ENCODE data around the gene BRD2. TPM values are rescaled to one million over a fixed set of nuclear protein-coding genes. Genes with fewer than 3 reads are reported as not detected.
A peak's percentile ranks its signal among the peaks of the same experiment; 100 is the strongest.

BRD2 gene
- total RNA-seq, 1 experiment from 2014 or later, result 252 TPM

DNA sequence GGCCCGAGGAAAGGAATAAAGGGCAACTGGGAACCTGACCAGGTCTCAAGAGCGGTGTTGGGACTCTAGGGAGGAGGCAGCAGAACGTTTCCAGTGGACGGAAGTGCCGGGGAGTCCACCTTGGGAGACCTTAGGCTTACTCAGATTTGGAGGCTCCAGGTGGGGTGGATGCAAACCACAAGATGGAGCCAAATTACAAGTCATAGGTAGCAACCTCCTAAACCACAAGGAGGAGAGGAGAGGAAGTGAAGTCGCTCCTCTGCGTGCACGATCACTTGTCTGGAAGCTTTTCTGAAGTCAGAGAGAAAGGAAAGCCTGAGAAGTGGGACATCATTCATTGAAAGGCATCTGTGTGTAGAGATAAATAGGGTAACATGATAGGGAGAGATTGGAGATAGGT is 31.7 kb downstream of the BRD2 start:
- no peak overlapping the region for H3K4me3 Mint-ChIP-seq
- H3K4me1 Mint-ChIP-seq, result peaks cover 4% of the 10 kb centered on the region in 2 experiments

More for the DNA sequence above, 31.7 kb downstream of the BRD2 start:
- no peaks in the 10 kb centered on the region for H3K4me1 ChIP-seq (ENCODE audit: insufficient read depth, low read length)
- no peak overlapping the region for H3K4me2 ChIP-seq (ENCODE audit: insufficient read depth, insufficient read length, low read length)
- no peaks in the 10 kb centered on the region for H3K79me1 ChIP-seq (ENCODE audit: insufficient read depth, low read depth, low read length, poor library complexity, severe bottlenecking)
- no peak overlapping the region for H3K27ac Mint-ChIP-seq
- no peaks in the 10 kb centered on the region for H4K20me1 ChIP-seq (ENCODE audit: control insufficient read depth, insufficient read depth, insufficient read length)
- no peak overlapping the region for H4K91ac ChIP-seq (ENCODE audit: insufficient read length, low read depth, low read length)
- H3K27ac ChIP-seq (ENCODE audit: insufficient read length, low read depth, low read length), result no peak overlapping the region
- H3K27me3 Mint-ChIP-seq (ENCODE audit: low read depth), result peaks cover 20% of the 10 kb centered on the region
- no peak overlapping the region for H3K56ac ChIP-seq (ENCODE audit: insufficient read length, low read depth, low read length)
- no peak overlapping the region for H3T11ph ChIP-seq (ENCODE audit: low read length)
- H3K23me2 ChIP-seq (ENCODE audit: insufficient read length, low read depth, low read length, poor library complexity, severe bottlenecking), result no peaks in the 10 kb centered on the region
- H3K79me2 ChIP-seq (ENCODE audit: insufficient read depth, low read length), result no peaks in the 10 kb centered on the region
- no peak overlapping the region for H4K8ac ChIP-seq (replicated peaks; ENCODE audit: insufficient read length, low read depth, low read length)
- no peak overlapping the region for H2BK12ac ChIP-seq (ENCODE audit: insufficient read length, low read depth, low read length)
- no peak overlapping the region for H3K9ac ChIP-seq (ENCODE audit: extremely low read depth, insufficient read length, low read length)
- peak; percentile 81 for DNase-seq
- no peak overlapping the region for H2BK20ac ChIP-seq (ENCODE audit: low read depth, low read length, poor library complexity, severe bottlenecking)
- no peaks in the 10 kb centered on the region for H3K27me3 ChIP-seq (ENCODE audit: insufficient read depth, low read length)
- H3K14ac ChIP-seq (ENCODE audit: insufficient read depth, low read length), result no peak overlapping the region
- no peak overlapping the region for H2AFZ ChIP-seq (ENCODE audit: low read length)
- no peaks in the 10 kb centered on the region for H3K9me3 ChIP-seq (ENCODE audit: control insufficient read depth, low read depth, low read length)
- H2BK5ac ChIP-seq (ENCODE audit: insufficient read length, low read length), result no peak overlapping the region
- H3K23ac ChIP-seq (ENCODE audit: insufficient read length, low read depth, low read length), result no peak overlapping the region
- no peak overlapping the region for H3K4ac ChIP-seq (ENCODE audit: low read depth, low read length)
- no peak overlapping the region for H4K5ac ChIP-seq (ENCODE audit: insufficient read length, low read depth, low read length)
- TF ChIP-seq, protein P1, sequence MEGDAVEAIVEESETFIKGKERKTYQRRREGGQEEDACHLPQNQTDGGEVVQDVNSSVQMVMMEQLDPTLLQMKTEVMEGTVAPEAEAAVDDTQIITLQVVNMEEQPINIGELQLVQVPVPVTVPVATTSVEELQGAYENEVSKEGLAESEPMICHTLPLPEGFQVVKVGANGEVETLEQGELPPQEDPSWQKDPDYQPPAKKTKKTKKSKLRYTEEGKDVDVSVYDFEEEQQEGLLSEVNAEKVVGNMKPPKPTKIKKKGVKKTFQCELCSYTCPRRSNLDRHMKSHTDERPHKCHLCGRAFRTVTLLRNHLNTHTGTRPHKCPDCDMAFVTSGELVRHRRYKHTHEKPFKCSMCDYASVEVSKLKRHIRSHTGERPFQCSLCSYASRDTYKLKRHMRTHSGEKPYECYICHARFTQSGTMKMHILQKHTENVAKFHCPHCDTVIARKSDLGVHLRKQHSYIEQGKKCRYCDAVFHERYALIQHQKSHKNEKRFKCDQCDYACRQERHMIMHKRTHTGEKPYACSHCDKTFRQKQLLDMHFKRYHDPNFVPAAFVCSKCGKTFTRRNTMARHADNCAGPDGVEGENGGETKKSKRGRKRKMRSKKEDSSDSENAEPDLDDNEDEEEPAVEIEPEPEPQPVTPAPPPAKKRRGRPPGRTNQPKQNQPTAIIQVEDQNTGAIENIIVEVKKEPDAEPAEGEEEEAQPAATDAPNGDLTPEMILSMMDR (conservative IDR thresholded peaks at IDR 0.05), result peak; percentile 87
- no peak overlapping the region for H3K18ac ChIP-seq (ENCODE audit: insufficient read length, low read depth, low read length)
- no peaks in the 10 kb centered on the region for H3K9me3 Mint-ChIP-seq
- H2BK15ac ChIP-seq (ENCODE audit: low read depth, low read length), result no peak overlapping the region
- no peaks in the 10 kb centered on the region for H3K36me3 Mint-ChIP-seq (ENCODE audit: insufficient read depth in 1 of 3, low read depth in 3 of 3)
- H2AK5ac ChIP-seq (ENCODE audit: insufficient read length, low read length), result no peak overlapping the region
- no CpG with 5 or more reads among the region's 8 CpGs for WGBS (ENCODE audit: extremely low coverage, insufficient read length, low lambda C conversion rate)
- no peak overlapping the region for H2BK120ac ChIP-seq (ENCODE audit: low read depth, low read length, poor library complexity, severe bottlenecking)
